ENCODE data around the gene GAP43.

GAP43 gene, protein sequence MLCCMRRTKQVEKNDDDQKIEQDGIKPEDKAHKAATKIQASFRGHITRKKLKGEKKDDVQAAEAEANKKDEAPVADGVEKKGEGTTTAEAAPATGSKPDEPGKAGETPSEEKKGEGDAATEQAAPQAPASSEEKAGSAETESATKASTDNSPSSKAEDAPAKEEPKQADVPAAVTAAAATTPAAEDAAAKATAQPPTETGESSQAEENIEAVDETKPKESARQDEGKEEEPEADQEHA

DNA sequence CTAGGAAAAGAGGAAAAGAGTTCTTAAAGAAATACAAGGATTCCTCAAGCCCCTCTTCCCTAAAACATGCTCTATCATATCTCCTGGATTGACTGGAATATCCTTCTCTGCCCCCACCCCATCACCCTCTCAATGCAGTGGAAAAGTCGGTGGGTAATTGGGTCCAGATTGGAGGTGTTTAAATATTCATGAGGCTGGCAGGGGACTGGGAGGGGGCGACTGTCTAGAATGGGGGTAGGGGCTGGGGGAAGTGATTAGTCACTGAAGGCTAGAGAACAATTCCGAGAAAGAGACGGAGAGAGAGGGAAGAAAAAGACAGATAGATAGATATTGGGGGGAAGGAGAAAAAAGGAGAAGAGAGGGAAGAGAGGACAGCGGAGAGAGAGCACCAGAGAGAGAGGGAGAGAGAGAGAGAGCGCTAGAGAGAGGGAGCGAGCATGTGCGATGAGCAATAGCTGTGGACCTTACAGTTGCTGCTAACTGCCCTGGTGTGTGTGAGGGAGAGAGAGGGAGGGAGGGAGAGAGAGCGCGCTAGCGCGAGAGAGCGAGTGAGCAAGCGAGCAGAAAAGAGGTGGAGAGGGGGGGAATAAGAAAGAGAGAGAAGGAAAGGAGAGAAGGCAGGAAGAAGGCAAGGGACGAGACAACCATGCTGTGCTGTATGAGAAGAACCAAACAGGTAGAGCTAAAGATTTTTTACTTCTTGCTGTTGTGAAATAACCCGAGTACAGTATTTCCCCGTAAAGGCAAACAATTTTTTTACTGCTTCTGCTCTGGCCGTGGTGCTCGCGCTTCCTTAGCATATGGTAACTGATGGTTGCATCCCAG is at the start of gene GAP43:
Gene GAP43, plus strand, starts transcription at position 467 of the 825 bp plus-strand sequence. Its CDS starts 180 bp downstream, at position 647.
- DNase-seq: peak; percentile 56

DNA sequence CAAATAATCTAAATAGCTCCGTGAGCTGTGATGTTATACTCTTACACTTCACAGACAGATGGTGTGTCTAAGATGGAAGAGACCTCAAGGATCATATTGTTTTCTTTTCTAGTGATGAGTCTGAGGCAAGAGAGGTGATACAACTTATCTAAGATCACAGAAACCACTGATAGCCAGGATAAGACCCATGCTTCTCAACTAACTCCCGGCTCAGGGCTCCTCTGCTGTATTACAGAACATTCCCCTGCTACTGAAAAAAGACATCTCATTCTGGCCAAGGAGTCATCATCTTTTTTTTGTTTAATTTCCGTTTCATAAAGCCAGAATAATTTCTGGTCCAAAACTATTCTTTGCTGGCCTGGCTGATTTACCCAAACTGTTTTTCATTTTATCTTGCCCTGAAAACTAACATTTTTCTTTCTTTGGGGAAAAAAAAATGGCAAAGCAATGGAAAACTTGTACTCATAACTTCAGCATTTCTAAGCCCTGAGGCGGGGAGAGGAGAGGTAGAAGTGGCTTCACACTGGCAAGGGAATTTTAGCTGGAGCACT is 46.9 kb upstream of the GAP43 start:
- no peak for DNase-seq

DNA sequence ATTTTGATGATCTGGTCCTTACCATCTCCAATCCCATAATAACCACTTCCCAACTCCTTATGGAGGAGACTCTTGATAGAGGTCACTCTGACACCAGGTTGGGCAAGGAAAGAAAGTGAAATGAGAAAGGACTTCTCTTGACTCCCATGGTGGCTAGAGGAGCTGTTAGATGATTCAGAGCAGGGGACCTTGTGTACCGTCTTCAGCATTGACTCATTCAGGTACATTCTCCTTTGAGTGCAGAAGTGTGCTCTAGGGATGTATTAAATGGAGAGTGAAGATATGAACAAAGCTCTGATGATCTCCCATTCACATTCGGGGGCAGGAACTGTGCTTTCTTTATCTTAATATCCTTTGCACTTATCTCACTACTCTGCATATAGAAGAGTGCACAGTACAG is 46.3 kb upstream of the GAP43 start:
- no peak for DNase-seq

DNA sequence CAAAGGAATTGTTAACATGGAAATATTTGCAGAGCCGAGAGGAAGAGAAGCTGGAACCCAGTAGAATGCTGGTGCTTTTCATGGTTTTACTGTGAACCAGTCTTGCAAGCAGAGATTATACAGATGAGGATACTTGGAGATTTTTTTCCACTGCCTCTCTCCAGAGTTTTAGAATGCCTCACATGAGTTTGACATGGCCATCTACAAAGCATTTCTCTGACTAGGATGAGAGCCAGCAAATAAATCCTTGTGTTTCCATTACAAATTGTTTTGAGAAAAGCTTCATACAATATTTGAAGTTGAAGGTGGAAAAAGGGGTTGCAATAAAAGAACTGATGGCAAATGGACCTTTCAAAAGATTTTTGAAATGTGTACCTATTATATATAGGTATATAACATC is 45.0 kb upstream of the GAP43 start:
- no peak for DNase-seq

DNA sequence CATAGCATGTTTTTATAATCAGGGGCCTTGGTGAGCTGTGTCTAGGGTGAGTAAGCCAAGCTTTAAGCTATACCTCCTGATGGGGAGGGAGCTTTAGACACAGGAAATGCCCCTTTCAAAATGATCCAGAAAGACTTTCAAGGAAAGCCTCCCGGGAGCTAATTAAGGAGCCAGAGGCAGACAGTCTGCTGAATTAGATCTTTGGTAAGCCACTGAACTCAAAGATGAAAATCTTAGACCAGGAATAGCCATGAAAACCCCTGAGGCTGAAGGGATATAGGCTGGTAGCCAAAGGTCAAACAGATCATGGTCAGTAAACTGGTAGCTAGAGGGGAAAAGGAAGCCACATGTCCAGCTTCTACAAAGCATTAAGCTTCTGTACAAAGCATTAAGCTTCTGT is 42.7 kb upstream of the GAP43 start:
- no peak for DNase-seq

DNA sequence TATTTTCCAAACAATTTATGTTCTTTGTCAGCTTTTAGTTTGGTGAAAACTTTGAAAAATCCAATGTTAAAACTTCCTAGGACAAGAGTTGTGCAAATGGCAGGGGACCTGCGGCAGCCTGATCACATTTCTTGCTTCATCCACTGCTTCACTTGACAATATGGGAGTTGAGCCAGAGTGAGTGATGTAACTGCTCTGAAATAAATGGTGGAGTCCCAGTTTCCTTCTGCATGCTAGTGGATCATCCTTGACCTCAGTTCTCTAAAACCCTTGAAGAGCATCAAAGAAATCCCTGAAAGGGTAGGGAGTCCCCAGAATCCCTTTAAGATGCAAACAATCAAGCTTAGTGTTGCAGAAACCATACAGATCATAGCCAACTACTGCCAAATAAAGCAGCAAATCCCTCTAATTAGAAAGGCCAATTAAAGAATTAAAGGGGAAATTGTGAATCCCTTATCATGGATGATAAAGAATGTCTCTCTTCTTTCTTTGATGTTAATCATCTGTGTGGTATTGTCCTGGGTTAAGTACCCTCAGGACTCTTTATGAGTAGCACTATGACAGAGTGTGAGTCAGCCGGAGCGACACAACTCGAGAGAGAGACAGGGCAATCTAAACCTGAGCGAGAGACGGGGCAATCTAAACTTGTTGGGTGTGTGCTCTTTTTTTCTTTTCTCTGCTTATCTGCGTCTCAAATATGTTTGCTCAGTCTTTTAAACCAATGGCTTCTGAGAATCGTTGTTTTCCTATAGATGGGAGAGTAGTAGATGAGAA is 41.8 kb upstream of the GAP43 start:
- DNase-seq: no peak

DNA sequence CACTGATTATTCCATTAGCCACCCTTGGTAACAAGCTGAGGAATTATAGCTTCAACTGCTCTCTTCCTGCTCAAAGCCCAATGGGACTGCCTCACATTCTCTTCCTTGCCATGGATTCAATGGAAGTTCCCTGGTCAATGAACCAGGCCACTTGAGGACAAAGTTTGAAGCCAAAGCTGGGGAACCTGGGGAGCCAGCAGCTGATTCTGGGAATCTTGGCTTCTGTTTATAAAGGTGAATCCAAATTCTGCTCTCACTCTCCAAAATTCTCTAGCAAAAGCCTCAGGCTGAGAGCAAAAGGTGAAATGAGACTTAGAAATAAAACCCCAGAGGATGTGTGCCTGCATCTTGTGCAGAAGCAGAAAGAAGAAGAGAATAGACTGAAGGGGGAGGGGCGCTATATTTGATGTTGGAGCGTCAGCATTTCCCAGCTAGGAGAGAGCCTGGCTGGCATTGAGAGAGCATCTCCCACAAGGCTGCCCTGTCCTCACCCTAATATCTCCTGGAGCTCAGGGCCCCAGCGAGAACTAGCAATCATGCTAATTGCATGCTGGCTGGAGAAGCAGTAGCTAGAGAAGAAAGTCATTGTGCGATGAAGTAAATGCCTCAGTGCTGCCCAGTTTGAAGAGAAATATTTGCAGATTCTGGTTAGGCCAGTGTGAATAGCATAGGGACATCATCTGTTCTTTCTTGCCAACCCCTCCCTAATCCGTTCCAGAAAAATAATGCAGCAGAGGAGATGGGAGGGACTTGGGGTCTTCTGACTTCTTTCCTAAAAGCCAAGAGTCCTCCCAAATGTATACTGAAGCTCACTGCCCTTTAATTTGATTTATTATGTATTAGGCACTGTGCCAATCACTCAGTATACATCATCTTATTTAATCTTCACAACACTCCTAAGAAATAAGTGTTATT is 34.9 kb upstream of the GAP43 start:
- no peak for DNase-seq

DNA sequence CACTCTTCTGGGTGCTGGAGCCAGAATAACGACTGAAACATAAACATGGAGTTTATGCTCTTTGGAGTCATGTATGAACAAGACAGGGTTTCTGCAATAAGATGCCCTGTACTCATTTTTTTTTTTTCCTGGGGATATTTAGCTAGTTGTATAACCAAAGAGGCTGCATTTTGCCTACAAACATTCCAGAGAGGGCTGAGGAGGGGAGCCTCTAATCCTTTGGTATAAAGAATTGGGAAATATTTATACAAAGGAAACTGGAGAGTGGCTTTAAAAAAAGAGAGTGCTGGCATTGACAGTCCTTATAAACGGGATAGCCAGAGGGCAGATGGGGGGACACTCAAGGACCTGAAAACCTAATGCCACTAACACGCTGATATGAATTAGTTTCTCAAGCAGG is 32.4 kb upstream of the GAP43 start:
- no peak for DNase-seq

DNA sequence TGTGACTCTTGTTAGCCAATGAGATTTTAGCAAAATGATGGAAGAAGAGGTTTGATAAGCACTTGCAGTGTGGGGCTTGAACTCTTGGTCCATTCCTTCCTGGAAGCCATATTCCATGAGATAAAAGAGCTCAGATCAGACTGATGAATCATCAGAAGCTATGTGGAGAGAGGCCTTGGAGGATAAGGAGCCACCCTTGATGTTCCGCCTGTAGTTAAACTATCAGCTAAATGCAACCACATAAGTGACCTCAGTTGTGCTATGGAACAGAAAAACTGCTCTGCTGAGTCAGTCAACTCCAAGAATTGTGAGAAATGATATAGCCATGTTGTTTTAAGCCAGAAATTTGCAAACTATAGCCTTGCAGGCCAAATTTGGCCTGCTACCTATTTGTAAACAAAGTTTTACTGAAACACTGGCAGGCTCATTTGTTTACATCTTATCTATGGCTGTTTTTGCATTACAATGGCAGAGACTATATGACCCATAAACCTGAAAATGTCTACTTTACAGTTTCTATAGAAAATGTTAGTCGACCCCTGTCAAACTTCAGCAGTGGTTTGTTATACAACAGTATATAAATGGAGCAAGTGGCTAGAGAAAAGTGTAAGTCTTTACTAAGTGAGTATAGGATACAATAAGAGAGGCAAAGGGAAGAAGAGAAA is 27.6 kb upstream of the GAP43 start:
- no peak for DNase-seq

DNA sequence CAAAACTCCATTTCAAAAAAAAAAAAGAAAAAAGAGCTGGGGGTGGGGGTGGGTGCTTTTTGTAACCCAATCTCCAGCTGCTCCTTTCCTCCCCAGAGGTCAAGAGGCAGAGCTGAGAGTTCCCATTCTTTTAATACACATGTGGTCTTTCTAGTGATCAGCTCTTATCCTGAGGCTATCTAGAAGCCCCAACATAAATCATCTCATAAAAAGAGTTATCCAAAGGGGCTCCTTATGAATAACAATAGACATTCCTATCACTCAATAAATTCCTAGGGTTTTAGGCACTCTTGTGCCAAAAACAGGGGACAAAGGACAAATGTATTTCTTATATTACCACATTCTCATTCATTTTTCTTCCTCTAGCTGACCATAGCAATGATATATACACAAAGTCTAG is 25.1 kb upstream of the GAP43 start:
- DNase-seq: no peak

DNA sequence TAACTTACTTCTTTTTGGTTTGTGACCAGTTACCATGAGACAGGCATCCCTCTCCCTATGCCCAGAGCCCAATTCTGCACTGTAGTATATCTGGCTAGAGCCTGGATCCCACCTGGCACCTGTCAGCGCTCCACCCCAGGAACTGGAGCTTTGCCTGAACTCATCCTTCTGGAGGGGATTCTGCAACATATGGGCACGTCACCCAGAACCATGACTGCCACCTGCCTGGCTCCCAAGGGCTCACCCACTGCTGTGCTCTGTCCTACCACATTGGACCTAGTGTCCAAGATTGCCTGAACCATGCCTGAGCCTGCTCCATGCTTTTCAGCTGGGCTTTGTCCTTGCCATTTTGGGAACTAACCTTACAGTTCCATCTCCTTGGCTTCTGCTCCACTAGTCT is 21.1 kb upstream of the GAP43 start:
- no peak for DNase-seq

DNA sequence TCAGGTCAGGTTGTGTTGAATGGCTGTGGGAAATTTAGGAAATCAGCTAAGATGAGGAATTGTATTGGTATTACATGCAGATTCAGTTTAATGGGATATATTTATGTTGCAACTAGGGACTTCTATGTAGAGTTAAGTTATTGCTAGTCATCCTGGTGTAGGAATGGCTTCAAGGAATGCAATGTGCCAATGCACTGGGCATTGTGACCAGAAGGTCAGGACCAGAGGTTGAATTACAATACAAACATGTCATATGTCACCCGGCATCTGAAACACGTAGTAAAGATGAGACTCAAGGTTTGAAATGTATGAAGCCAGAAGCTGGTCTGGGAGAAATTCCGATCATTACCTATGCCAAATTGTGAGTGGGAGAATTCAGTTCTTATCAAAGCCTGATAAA is 11.7 kb upstream of the GAP43 start:
- no peak for DNase-seq

DNA sequence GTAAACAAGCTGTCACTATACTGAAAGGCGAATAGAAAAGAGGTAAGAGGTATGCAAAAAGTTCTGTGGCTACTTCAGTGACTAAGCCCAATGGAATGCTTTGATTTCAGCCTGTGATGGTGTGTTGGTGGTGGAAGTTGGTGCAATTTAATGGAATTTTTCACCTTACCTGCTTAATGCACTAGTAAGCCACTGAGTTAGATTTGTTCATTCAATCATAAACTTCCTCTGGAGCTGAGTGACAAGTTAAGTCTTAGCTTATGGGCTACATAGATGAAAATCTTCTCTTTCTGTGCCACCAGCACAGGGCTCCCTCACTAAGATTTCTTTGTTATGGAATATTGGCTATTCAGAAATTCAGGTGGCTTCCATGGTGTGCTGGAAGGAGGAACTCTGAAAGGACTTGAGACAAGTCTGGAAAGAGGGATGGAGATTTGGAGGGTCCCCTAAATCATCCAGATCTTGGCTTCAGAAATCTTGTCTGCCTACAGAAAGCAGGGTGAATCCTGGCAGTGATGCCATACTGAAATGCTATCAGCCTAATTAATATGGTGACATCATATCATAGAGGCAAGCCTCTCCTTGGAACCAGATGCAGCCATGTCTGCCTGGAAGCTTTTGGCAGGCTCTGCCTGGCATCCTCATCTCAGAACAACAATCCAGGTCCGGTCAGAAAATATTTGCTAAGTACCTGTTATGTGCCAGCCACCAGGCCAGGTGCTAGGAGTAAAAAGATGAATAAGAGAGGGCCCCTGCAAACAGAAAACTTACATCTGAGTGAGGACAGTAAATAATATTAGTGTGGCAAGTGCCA is 8.1 kb upstream of the GAP43 start:
- DNase-seq: no peak

DNA sequence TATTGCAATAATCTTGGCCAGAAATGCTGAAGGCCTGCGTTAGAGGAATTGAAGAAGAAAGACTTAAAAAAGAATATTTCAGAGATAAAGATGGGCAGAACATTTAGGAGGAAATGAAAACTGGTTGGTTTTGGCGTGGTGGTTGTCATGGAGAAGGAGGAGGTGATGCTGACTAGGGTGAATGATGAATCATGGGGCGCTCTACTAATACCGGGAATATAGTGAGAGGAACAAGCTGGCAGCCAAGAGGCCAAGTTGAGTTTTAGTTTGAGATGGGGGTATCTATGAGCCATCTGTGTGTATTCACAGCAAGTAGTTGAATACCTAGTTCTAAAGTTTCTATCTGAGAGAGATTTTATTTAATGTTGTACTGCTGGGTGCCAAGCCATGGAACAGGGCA is 6.8 kb upstream of the GAP43 start:
- no peak for DNase-seq

DNA sequence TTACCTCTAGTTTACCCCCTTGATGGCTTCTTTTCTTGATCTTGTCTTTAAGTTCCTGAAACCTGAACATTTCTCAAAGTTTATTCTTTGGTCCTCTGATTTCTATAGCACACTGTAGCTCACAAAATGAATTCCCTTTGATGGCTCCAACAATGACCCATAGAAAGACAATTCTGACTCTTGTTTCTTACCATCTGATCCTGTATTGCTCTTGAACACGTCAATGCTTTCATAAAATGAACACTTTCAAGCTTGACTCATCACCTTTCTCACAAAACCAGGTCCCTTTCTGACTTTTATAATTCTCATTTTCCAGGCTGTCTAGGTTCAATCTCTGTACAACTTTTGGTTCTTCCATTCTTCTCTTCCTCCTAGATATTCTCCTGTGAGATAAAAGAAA is 5.7 kb upstream of the GAP43 start:
- DNase-seq: no peak

DNA sequence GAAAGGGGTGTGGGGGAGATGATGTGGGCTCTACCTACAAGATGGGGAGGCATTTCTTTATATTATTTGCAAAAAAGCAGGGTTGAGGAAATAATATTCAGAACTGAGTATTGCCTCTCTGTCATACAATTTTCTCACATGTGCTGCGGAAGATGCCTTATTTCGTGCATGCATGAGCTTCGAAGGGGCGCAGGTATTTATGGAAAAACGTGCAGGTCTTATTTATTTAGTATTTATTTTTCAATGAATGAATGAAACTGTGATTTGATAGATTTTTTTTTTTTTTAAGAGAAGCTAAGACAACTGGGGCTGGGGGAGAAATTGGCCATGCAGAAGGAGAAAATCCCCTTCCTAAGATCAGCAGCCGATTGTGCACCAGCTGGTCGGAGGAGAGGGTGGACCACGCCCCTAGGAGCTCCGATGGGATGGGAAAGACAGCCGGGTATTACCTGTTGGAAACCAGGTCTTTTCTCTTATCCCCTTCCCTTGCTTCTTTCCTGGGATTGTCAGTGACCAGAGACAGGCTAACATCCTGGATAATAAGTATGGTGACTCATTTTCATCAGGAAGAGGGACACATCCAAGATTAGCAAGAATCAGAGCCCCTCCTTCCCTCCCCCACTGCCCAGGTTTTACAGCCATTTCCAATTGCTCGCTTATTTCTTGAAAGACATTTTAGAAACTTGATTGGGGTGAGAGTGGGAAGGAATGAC is 875 bp downstream of the GAP43 start:
- no peak for DNase-seq

DNA sequence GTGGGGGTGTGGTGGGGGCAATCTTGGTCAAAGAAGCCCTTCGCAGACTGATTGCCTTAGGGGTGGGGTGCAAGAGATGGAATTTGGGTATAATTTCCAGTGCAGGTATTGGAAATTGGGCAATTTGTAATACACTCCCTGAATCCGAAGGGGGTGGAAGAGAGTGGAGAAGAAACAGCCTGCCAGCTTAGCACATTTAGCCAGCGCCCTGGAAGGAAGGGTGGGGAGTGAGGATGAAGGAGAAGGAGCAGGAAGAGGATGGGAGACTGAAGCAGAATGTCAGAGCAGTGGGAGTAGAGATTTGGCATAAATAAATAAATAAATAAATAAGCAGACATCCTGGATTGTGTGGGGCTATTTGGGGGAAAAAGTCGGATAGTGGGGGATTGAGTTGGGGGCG is 1.6 kb downstream of the GAP43 start:
- DNase-seq: no peak

DNA sequence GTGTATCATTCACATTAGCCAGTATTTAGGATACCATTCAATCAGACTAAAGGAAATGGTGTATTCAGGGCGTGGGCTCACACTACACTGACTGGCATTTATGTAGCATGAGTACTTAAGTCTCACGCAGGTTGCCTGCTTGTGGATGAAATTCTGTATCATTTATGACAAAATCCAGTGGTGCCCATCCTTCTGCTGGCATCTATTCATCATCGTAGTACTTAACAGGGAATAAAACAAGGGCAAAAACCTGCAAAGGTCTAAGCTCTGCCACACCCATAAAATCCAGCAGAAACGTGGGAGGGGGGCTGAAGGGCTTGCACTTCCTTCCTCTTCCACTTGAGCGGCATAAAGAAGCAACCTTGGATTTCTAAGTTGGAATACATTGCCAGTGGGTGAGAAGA is 2.7 kb downstream of the GAP43 start:
- DNase-seq: no peak

DNA sequence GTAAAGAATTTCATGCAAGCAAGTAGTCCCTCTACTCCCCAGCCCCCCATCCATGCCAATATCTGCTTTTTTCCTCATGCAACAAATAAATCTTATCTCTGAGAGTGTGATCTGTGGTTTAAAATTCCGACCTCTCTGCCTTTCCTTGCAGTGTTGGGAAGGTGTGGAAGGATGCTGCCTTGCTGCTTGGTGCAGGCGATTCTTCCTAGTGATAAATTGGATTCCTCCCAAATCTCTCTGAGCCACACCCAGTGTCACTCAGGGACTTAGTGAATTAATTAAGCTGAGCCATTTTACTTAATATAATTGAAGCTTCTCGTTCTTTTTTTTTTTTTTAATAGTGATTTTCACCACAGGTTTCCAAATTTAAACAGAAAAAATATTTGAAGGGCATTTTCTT is 3.4 kb downstream of the GAP43 start:
- DNase-seq: no peak

Measured in NCI-H1417 treated with DMSO at 0.1 percent for 48 hours (cell line).